Panc1 (cell line): ENCODE measurements around the gene RBMS1.

Source experiments
- POLR2AphosphoS5 ChIP-seq: IDR thresholded peaks from 2 replicates; pipeline ENCODE4 v1.6.1; 2012; ENCODE audit warnings: mild to moderate bottlenecking, low read depth, low read length, moderate library complexity
- TF ChIP-seq, protein P1 (sequence below), 2 experiments: IDR thresholded peaks; 2 replicates each; pipeline ENCODE4 v1.6.1; 2011 to 2012; ENCODE audit warnings: low read depth in 2 of 2, control low read depth in 1 of 2, low read length in 1 of 2, mild to moderate bottlenecking in 1 of 2, moderate library complexity in 1 of 2; ENCODE audit not compliant: insufficient read depth in 1 of 2

- TF ChIP-seq POLR2AphosphoS5, result no peak
- TF ChIP-seq, protein P1, sequence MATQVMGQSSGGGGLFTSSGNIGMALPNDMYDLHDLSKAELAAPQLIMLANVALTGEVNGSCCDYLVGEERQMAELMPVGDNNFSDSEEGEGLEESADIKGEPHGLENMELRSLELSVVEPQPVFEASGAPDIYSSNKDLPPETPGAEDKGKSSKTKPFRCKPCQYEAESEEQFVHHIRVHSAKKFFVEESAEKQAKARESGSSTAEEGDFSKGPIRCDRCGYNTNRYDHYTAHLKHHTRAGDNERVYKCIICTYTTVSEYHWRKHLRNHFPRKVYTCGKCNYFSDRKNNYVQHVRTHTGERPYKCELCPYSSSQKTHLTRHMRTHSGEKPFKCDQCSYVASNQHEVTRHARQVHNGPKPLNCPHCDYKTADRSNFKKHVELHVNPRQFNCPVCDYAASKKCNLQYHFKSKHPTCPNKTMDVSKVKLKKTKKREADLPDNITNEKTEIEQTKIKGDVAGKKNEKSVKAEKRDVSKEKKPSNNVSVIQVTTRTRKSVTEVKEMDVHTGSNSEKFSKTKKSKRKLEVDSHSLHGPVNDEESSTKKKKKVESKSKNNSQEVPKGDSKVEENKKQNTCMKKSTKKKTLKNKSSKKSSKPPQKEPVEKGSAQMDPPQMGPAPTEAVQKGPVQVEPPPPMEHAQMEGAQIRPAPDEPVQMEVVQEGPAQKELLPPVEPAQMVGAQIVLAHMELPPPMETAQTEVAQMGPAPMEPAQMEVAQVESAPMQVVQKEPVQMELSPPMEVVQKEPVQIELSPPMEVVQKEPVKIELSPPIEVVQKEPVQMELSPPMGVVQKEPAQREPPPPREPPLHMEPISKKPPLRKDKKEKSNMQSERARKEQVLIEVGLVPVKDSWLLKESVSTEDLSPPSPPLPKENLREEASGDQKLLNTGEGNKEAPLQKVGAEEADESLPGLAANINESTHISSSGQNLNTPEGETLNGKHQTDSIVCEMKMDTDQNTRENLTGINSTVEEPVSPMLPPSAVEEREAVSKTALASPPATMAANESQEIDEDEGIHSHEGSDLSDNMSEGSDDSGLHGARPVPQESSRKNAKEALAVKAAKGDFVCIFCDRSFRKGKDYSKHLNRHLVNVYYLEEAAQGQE (IDR thresholded peaks at IDR 0.05; ENCODE audit: insufficient read depth in 1 of 2, low read depth in 2 of 2, low read length in 1 of 2), result no peak
Observed at GRCh38 chr2:160264308-160264707, 229.3 kb downstream of the RBMS1 start.
